Pericardium fibroblast (primary cell): Measurements from ENCODE around the gene GDI1. TPM values are rescaled to one million over a fixed set of nuclear protein-coding genes. Genes with fewer than 3 reads are reported as not detected.

Source experiments
- total RNA-seq: library from RNA; depleted of rRNA; stranded (reverse); fragments of >200 nt; gene quantifications from 2 replicates; pipeline ENCODE4 v1.2.3, GENCODE V29; 2015

GDI1 gene
- total RNA-seq = 89.5 and 101 TPM in 2 replicates

GRCh38 chrX:154436983-154437752, at the start of gene GDI1:
GDI1 (plus strand) TSS chrX:154437154; CDS start chrX:154437255, 101 bp downstream.

DNA sequence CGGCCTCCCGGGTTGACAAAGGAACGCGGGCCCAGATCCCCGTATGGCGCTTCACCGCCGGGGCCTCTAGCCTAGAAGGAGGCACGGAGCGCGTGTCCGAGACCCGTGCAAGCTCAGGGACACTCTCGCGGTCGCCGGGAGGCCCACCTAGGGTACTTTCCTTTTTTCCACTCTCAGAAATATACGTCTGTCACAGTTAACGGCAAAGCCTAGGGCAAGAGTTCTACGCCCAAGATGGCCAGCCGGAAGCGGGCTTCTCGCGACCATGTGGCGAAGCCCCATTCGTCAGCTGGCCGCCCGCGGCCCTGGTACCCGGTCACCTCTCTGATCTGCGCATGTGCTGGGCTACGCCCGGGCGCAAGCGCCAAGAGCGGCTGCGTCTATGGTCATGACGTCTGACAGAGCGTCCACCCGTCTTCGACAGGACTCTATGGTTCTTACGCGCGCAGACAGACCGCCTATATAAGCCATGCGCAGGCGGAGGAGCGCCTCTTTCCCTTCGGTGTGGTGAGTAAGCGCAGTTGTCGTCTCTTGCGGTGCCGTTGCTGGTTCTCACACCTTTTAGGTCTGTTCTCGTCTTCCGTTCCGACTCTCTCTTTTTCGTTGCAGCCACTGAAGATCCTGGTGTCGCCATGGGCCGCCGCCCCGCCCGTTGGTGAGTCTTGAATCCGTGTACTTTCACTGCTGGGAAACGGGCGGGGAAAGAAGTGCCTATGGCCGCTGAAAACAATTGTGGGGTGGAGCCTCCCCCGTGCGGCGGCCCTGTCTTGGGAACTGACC, 38.9 kb upstream of the GDI1 start, which contains the start of gene RPL10:
TSS of gene RPL10 (plus strand) at position 490 of the 780 bp plus-strand sequence. CDS start at position 633, 143 bp downstream.

DNA sequence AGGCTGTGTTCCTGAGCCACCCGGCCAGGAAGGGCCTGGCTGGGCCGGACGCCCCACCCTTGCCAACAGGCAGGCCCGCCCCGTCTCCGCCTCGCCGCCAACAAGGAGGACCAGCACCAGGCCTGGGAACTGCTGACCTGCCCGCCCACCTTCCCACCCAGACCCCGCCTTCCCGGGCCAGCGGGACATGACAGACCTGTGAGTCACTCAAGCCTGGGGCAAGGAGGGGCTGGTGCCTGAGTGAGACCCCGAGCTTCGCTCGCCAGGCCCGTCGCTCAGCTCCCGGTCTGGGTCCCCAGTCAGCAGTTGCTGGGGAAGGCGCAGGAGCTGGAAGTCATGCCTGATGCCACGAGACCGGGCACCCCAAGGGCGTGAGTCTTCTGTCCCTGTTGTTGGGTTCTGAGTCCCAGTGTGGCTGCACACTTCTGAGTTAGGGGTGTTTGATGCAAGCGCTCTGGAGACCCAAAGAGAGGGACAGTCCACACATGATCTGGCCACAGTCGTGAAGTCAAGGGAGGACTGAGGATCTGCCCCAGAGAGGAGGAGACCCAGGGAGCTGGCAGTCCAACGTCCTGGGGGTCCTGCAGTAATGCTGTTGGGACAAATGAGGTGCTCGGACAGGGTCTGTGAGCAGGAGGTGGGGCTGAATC, 27.6 kb upstream of the GDI1 start, which contains the start of gene DNASE1L1:
TSS of gene DNASE1L1 (minus strand) at position 33 of the 650 bp plus-strand sequence. CDS start 3,686 bp downstream, outside the sequence.

DNA sequence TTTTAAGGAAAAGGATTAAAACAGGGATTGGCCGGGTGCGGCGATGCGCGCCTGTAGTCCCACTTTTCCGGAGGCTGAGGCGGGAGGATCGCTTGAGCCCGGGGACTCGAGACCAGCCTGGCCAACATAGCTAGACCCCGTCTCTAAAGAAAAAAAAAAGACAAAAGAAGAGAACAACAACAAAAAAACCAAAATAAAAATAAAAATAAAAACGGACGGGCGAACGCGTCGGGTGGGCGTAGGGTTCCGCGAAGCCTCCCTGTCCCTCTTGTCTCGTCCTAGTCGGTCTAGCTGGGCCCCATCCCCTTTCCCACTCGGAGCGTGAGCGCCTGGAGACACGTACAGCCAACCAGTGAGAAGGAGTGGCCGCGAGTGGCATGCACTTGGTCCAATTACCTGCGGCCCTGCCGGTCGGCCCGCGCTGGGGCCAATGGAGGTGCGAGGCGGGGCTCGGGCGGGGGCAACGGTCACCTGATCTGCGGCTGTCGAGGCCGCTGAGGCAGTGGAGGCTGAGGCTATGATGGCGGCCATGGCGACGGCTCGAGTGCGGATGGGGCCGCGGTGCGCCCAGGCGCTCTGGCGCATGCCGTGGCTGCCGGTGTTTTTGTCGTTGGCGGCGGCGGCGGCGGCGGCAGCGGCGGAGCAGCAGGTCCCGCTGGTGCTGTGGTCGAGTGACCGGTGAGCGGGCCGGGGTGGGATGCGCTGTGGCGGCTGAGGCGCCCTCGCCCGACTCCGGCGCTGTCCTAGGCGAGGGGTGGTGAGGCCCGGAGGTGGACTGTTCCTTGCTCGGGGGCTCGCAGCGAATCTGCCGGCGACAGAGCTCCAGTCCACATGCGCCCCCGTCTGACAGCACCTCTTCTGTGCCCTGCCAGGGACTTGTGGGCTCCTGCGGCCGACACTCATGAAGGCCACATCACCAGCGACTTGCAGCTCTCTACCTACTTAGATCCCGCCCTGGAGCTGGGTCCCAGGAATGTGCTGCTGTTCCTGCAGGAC, 8.5 kb upstream of the GDI1 start, which contains the start of gene ATP6AP1:
TSS of gene ATP6AP1 (plus strand) at position 502 of the 996 bp plus-strand sequence. CDS start at position 518, 16 bp downstream.

GRCh38 chrX:154443992-154444754, 7.2 kb downstream of the GDI1 start, which contains the start of gene FAM50A:
FAM50A (plus strand) TSS chrX:154444141; CDS start chrX:154444236, 95 bp downstream.

GRCh38 chrX:154458116-154458953, 21.4 kb downstream of the GDI1 start, which contains the start of gene PLXNA3:
PLXNA3 (plus strand) TSS chrX:154458281; CDS start chrX:154460184, 1,903 bp downstream.

DNA sequence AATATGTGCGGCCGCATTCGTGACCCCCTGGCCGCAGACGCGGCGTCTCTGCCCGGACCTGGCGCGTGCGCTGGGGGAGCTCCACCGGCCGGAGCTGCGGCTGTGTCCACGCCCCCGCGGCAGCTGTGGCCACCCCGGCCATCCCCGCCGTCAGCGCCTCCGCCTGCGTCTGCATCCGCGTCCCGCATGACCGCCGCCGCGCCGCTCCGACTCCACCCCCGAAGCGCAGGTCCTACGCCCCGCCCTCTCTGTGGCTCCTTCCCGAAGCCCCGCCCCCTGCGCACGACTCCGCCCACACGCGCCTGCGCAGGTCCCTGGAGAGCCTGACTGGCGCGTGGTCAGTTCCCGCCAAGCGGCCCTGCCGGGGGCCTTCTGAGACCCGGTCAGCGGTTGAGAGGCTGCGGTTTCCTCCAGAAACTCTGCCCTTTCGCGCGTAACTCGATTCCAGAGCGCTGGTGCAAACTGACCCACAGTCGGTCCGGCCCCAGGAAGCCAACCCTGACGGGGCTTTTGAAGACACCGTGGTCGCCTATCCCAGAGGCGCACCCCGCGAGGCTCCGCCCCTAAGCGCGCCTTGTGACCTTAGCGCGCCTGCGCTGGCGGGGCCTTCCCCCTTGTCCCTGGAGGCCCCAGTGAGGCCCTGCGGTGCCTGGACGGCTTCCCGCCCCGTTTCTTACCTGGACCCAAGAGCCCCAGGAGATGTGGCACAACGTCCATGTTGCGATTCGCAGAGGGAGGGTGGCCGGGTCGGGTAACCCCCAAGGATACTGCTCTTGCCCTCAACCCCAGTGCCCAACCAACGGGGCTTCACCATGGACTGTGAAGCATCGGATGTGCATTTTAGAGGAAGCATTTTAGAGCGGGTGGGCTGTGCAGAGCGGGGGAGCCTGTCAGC, 42.0 kb downstream of the GDI1 start, which contains the start of gene LAGE3:
TSS of gene LAGE3 (minus strand) at position 554 of the 895 bp plus-strand sequence. CDS start at position 188, 366 bp downstream.

GRCh38 chrX:154486396-154487207, 49.6 kb downstream of the GDI1 start, which contains the start of gene UBL4A:
UBL4A (minus strand) TSS chrX:154486615; CDS start chrX:154486584, 31 bp downstream.

GRCh38 chrX:154490414-154491083, 53.6 kb downstream of the GDI1 start, which contains the start of gene SLC10A3:
SLC10A3 (minus strand) TSS chrX:154490629; CDS start chrX:154488940, 1,689 bp downstream.

Other genes starting within 250 kb of the GDI1 start
- not detected in 2 replicates for gene OPN1MW2, start 217.4 kb upstream of the GDI1 start, total RNA-seq
- not detected in 2 replicates for gene OPN1MW3, start 179.6 kb upstream of the GDI1 start, total RNA-seq
- gene TEX28, start 142.0 kb upstream of the GDI1 start, total RNA-seq = not detected in 2 replicates
- gene TKTL1, start 141.4 kb upstream of the GDI1 start, total RNA-seq = not detected in 2 replicates
- 918 and 2,171 TPM in 2 replicates for gene FLNA, start 62.5 kb upstream of the GDI1 start, total RNA-seq
- gene EMD, start 57.9 kb upstream of the GDI1 start, total RNA-seq = 73.5 and 86.1 TPM in 2 replicates
- 9,658 and 12,949 TPM in 2 replicates for gene RPL10, start 38.8 kb upstream of the GDI1 start, total RNA-seq
- gene DNASE1L1, start 27.9 kb upstream of the GDI1 start, total RNA-seq = 33.7 and 34.2 TPM in 2 replicates
- gene TAFAZZIN, start 25.6 kb upstream of the GDI1 start, total RNA-seq = 17.0 and 23.9 TPM in 2 replicates
- 43.3 and 50.6 TPM in 2 replicates for gene ATP6AP1, start 8.5 kb upstream of the GDI1 start, total RNA-seq
- gene FAM50A, start 7.0 kb downstream of the GDI1 start, total RNA-seq = 42.2 and 65.5 TPM in 2 replicates
- 14.9 and 41.3 TPM in 2 replicates for gene PLXNA3, start 21.1 kb downstream of the GDI1 start, total RNA-seq
- gene LAGE3, start 42.1 kb downstream of the GDI1 start, total RNA-seq = 45.6 and 72.6 TPM in 2 replicates
- 30.6 and 37.0 TPM in 2 replicates for gene UBL4A, start 49.5 kb downstream of the GDI1 start, total RNA-seq
- gene SLC10A3, start 53.5 kb downstream of the GDI1 start, total RNA-seq = 30.8 and 32.3 TPM in 2 replicates
- gene FAM3A, start 79.1 kb downstream of the GDI1 start, total RNA-seq = 41.6 and 42.7 TPM in 2 replicates
- 144 and 225 TPM in 2 replicates for gene G6PD, start 109.7 kb downstream of the GDI1 start, total RNA-seq
- 12.3 and 18.2 TPM in 2 replicates for gene IKBKG, start 110.5 kb downstream of the GDI1 start, total RNA-seq
- not detected in 2 replicates for gene CTAG1A, start 148.0 kb downstream of the GDI1 start, total RNA-seq
- gene CTAG1B, start 182.1 kb downstream of the GDI1 start, total RNA-seq = not detected in 2 replicates
- not detected in 2 replicates for gene CTAG2, start 216.4 kb downstream of the GDI1 start, total RNA-seq